GM19455 (cell line): Measurements from ENCODE around the gene TBC1D22A.

Experiments
- ATAC-seq: cut with Tn5 transposase; IDR thresholded peaks from one replicate; pipeline ENCODE4 v1.9.1; 2021; ENCODE audit not compliant: unreplicated experiment

Gene TBC1D22A

DNA sequence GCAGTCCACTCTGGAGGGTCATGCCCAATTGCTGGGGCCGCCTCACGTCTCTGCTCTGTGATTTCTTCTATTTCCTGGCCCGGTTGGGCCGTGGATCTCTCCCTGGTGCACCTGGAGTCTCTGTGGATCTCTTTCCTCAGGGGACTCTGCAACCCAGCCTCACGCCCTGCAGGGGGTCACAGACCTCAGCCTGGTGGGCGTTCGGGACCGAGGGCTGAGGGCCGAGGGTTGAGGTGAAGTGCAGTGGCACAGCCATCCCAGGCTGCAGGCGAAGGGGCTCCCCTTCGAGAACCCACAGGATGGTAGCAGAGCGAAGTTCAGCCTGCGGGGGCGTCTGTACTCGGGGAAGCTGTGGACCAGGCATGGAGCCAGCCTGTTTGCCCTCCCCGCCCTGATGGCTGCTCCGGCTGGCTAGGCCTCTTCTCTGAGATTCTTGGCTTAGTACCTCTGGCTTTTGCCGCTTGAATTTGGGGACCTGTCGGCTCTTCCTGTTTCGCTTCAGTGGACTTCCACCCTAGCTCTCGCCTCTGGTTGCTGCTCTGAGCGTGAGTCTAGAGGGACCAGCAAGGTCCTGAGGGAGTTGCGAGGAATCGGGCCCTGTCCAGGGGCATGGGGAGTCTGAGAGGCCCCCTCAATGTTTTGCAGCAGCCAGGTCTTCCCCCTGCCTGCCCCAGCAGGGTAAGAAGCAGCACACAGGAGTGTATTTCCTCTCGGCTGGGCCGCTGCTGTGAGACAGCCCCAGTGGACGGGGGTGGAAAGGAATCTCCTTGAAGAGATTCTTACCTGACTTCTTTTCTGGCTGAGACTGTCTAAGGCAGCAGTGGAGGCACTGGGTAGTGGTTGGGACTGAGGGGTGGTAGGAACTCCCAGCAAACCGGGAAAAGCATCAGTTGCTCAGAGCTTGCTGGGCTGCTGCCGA lies 140.8 kb downstream of the TBC1D22A start:
- no peak for ATAC-seq

GRCh38 chr22:46905415-46905814 lies 143.0 kb downstream of the TBC1D22A start:
- no peak for ATAC-seq

DNA sequence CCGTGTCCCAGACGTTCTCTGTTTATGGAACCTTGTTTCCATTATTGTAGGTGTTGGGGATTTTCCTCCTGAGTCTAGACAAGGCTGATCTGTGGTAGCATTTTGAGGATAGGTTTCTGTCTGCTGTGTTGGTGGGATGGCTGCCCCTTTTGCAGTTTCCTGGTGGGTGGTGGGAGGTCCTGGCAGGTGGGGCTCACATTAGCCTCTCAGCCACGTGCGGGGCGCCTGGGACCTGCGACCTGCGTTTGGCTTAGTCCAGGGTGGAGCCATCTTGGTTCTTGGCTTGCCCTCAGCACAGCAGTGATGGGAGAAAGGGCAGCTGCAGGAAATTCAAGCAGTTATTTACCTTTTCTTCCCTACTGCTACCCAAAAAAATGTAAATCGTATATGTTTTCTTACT lies 143.4 kb downstream of the TBC1D22A start:
- ATAC-seq = no peak

DNA sequence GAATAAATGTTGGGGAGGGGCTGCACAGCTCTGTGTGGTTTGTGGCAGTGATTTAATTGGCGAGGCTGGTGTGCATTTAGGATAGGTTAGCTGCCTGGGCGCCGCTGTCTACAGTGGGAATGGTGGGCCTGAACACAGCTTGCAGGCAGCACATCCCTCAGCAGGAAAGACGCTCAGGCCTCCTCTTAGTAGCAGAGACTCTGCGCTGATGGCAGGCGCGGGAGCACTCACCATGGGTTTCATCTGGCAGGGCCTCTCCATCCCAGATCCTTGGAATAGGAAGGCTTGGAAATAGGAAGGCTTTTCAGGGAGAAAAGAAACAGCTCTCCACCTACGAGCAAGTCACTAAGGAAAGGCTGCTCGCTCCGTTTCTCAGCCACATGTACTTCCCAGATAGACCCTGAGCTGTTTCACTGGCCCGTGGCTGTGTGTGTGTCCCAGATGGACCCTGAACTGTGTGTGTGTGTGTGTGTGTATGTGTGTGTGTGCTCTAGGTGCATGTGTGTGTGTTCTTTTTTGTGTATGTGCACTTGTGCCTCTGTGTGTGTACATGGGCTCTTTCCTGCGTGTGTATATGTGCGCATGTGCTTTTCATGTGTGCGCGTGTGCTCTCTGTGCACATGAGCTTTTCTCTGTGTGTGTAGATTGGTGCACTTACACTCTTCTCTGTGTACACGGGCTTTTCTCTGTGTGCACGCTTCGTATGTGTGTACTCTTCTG lies 144.0 kb downstream of the TBC1D22A start:
- ATAC-seq = no peak

GRCh38 chr22:46907241-46908215 lies 145.1 kb downstream of the TBC1D22A start:
- no peak for ATAC-seq

- ATAC-seq = no peak
Measured at GRCh38 chr22:46908641-46909107, 146.2 kb downstream of the TBC1D22A start.

DNA sequence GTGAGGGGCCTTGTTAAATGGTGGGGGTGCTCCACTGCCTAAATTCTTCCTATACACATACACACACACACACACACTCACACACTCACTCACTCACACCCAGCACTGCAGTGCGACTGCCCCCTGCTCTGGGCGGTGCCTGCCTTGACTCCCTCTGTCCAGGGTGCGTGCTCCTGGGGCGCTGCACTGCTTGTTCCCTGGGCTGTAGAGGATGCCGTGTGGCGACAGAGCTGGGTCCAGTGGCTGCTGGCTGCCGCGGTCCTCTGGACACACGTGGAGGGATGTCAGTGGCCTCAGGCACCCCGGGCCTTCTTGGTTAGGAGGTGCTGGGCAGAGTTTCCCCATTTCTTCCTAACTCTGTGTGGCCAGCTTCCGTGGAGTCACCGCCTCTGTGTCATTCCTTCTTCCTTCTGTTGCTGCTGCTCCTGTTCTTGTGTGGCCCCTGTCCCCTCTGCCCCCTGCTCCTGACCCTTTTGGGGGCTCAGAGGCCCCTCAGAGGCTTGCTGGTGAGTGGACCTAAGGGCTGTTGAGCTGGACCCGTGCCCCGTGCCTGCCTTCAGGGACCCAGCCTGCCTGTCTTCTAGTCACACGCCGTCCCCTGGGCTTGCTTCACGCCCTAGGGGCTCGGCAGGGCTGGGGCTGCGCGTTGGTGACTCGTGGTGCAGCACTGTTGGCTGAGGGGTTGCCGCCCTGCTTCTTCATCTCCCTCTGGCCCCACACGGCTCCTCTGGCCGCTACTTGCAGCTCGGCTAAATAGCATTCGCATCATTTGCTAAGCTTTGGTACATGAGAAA lies 147.0 kb downstream of the TBC1D22A start:
- ATAC-seq = no peak

DNA sequence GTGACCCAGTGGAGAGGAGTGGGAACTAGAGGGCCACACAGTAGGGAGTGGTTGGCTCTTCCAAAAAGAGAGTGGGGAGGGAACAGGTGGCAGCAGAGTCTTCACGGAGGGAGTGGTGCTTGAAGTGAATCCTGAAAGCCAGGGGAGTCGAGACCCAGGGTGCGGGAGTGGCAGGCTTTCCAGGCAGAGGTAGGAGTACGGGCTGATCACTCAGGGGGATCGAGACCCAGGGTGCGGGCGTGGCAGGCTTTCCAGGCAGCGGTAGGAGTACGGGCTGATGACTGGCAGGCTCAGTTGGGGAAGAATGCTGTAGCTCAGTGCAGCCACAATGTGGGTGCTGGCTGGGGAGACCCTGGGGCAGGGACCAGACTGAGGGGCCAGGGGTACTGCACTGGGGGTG lies 148.2 kb downstream of the TBC1D22A start:
- no peak for ATAC-seq

GRCh38 chr22:46911346-46911745 lies 148.9 kb downstream of the TBC1D22A start:
- ATAC-seq = no peak

DNA sequence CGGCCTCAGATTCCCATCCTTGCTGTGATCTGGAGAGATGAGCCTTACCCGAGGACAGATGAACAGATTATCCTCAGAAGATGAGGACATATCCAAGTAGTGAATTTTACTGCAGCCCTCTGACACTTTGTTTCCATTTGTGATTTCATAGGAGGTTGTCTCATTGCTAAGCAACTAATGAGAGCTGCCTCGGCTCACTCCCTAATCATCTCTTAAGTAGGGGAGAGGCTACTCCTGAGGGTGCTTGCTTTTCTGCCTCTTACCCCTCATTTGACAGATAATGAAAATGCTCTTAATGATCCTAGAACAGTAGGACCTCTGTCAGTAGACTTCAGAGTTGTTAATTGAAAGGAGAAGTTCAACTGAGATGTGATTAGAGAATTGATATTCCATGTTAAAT lies 150.9 kb downstream of the TBC1D22A start:
- ATAC-seq = no peak

GRCh38 chr22:46914481-46914880 lies 152.0 kb downstream of the TBC1D22A start:
- no peak for ATAC-seq

DNA sequence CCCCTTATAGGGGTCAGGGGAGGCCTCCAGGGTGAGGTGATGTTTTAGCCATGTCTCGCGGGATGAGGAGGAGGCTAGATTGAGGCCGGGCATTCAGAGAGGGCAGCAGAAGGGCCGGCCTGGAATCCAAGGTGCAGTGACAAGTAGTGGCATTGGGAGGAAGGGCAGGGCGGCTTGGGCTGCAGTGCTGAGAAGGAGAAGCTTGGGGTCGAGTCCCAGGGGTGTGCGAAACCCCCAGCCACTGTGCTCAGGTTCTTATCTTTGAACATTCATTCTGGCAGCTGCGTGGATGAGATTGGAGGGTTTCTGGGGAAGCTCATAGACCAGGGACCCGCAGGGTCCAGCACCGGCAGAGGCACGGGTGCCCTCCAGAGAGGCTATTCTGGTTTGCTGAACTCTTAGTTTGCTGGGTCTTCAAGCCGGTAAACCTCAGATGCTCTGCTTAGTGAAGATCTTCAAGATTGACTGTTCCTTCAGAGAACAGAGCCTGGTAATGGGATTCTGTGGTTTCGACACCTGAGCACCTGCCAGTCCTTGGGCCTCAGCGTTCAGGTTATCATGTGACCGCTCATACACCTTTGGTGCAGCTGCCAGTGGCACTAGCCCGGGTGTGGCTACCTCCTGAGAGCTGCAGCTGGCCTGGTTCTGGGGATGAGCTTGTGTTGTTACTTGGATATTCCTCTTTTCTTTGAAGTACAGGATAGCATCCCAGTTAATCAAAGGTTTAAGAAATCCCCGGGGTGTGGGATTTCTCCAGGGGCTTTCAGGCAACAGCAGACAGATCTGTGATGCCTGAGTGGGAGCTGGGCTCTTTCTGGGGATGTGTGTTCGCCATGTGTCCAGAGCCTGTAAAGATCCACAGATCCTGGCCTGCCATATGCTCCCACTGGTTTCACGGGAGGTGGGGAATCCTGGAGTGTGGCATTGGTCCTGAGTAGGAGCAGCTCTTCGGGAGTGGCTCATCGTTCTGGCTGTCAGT lies 152.8 kb downstream of the TBC1D22A start:
- ATAC-seq = no peak

- ATAC-seq = no peak
Measured at GRCh38 chr22:46915950-46916730, 153.7 kb downstream of the TBC1D22A start.

GRCh38 chr22:46916886-46917770 lies 154.7 kb downstream of the TBC1D22A start:
- no peak for ATAC-seq

GRCh38 chr22:46917771-46918101 lies 155.3 kb downstream of the TBC1D22A start:
- no peak for ATAC-seq

- ATAC-seq = no peak
Measured at GRCh38 chr22:46918197-46918596, 155.7 kb downstream of the TBC1D22A start.

DNA sequence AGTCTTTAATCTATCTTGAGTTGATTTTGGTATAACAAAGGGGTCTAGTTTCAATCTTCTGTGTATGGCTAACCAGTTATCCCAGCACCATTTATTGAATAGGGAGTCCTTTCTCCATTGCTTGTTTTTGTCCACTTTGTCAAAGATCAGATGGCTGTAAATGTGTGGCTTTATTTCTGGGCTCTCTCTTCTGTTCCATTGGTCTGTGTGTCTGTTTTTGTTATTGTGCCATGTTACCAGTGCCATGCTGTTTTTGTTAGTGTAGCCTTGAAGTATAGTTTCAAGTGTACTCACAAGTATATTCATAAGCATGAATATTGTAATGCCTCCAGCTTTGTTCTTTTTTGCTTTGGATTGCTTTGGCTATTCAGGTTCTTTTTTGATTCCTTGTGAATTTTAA lies 159.6 kb downstream of the TBC1D22A start:
- no peak for ATAC-seq
